22Rv1 (cell line): ENCODE results near the gene AIG1.

Experiments used
- ZFX ChIP-seq: fragments of 450-650 bp; IDR thresholded peaks from 2 replicates; pipeline ENCODE4 v1.6.1; 2017; ENCODE audit warnings: antibody characterized with exemption, borderline replicate concordance
- TF ChIP-seq, protein P1 (sequence below): fragments of 450-650 bp; IDR thresholded peaks from 2 replicates; pipeline ENCODE4 v1.5.1; 2017; ENCODE audit warnings: mild to moderate bottlenecking

DNA sequence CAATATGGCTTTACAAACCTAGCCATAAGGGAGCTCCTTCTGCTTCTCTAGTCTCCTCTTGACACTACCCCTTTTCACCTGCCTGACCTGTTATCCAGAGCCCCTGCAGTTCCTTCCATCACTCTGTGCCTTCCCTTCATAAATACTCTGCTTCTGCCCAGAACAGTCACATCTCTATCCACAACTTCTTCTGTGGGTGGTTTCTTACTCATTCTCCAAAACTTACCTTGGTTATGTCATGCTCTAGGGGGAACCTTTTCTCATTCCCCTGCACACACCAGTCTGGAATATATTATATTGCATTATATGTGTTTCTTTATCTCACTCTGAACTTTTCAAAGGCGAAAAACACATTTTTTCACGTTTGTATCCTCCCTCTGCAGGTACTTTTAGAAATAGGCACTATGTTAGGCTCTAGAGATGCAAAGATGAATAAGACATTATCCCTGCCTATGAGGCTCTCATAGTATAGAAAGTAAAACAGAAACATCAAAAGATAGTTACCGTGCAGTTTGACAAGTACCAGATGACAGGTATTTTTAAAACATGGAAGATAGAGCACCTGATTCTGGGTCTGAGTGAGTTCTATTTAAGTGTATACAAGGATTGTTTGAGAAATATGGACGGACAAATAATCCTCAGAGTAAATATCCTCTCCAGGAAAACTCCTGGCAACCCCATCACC is 51.5 kb downstream of the AIG1 start:
- TF ChIP-seq, protein P1, sequence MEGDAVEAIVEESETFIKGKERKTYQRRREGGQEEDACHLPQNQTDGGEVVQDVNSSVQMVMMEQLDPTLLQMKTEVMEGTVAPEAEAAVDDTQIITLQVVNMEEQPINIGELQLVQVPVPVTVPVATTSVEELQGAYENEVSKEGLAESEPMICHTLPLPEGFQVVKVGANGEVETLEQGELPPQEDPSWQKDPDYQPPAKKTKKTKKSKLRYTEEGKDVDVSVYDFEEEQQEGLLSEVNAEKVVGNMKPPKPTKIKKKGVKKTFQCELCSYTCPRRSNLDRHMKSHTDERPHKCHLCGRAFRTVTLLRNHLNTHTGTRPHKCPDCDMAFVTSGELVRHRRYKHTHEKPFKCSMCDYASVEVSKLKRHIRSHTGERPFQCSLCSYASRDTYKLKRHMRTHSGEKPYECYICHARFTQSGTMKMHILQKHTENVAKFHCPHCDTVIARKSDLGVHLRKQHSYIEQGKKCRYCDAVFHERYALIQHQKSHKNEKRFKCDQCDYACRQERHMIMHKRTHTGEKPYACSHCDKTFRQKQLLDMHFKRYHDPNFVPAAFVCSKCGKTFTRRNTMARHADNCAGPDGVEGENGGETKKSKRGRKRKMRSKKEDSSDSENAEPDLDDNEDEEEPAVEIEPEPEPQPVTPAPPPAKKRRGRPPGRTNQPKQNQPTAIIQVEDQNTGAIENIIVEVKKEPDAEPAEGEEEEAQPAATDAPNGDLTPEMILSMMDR = no peak
- no peak for TF ChIP-seq ZFX
